Effector memory CD8-positive, alpha-beta T cell (primary cell): Measurements from ENCODE around the gene ACADVL.

Source experiments
- ATAC-seq: fragments of 150-1000 bp; cut with Tn5 transposase; replicated peaks from 2 replicates; pipeline ENCODE4 v1.10.0; 2021; ENCODE audit warnings: mild to moderate bottlenecking, moderate library complexity
- DNase-seq, 3 experiments: peaks; one replicate each; pipeline ENCODE4 v3.0.0; 2021
- H3K27ac Mint-ChIP-seq, 2 donors: one replicate each; pipeline ENCODE4 v1.8.0; 2022; ENCODE audit warnings: mild to moderate bottlenecking in 2 of 2, mixed read lengths in 2 of 2, moderate library complexity in 2 of 2
- H3K27me3 Mint-ChIP-seq, 2 donors: one replicate each; pipeline ENCODE4 v1.8.0; 2022; ENCODE audit warnings: mixed read lengths in 2 of 2
- H3K36me3 Mint-ChIP-seq: one replicate; pipeline ENCODE4 v1.8.0; 2022; ENCODE audit warnings: mild to moderate bottlenecking, moderate library complexity, mixed read lengths; ENCODE audit not compliant: insufficient read depth
- H3K4me1 Mint-ChIP-seq, 2 donors: one replicate each; pipeline ENCODE4 v1.8.0; 2022; ENCODE audit warnings: low read depth in 2 of 2, mixed read lengths in 2 of 2
- H3K4me3 Mint-ChIP-seq, 2 donors: one replicate each; pipeline ENCODE4 v1.8.0; 2022; ENCODE audit warnings: mild to moderate bottlenecking in 2 of 2, mixed read lengths in 2 of 2, moderate library complexity in 2 of 2
- H3K9me3 Mint-ChIP-seq, 2 donors: one replicate each; pipeline ENCODE4 v1.8.0; 2022; ENCODE audit warnings: mixed read lengths in 2 of 2

Gene ACADVL

DNA sequence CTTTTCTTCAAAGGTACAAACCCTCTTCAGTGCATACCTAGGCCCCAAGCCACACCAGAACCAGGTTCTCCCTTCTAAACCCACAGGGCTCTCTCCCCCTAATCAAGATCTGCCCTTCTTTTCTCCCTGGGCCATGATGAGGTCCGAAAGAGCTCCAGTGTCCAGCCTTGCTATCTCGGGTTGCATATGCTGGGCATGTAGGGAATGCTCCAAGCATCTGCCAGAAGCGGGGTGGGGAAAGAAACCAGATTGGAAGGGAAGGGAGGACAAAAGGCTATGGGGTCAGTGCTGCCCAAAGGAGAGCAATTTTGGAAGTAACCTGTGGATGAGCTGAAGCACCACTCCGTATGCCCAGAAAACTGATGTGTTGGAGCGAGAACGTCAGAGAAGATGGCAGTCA lies 29.5 kb downstream of the ACADVL start:
- Mint-ChIP-seq H3K4me1 (peaks cover 28 to 33% of the 10 kb centered on the region in 2 donors), H3K36me3 (peaks cover 50% of the 10 kb centered on the region)

DNA sequence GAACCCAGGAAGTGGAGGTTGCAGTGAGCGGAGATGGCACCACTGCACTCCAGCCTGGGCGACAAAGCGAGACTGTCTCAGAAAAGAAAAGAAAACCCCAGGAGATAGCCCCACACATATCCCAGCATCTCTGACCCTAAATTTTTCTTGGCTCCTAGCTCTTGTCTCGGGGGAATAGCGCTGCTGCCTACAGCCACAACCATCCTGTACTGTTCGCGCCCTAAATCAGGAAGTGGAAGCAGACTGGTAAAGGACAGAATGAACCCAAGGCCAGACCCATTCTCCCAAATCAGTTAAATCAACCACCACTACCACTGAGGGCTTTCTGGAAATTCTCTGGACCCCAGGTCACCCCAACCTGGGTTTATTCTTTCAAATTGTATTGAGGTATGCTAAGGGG lies 30.1 kb downstream of the ACADVL start:
- H3K4me1 Mint-ChIP-seq, result peaks cover 28 to 36% of the 10 kb centered on the region in 2 donors
- no peaks in the 10 kb centered on the region for H3K9me3 Mint-ChIP-seq
- H3K27me3 Mint-ChIP-seq, result no peaks in the 10 kb centered on the region
- peak overlapping the region in 1 of 2 donors; percentile 94 for H3K27ac Mint-ChIP-seq
- DNase-seq, result no peak
- ATAC-seq, result no peak
- H3K4me3 Mint-ChIP-seq, result peak overlapping the region; percentile 94 to 95
- peaks cover 49% of the 10 kb centered on the region for H3K36me3 Mint-ChIP-seq

More for the DNA sequence above, 29.5 kb downstream of the ACADVL start:
- Mint-ChIP-seq H3K4me3 (peak overlapping the region; percentile 51 to 95), H3K9me3 (no peaks in the 10 kb centered on the region), H3K27ac (peak overlapping the region; percentile 19 to 61), H3K27me3 (no peaks in the 10 kb centered on the region)
- ATAC-seq, result no peak
- no peak for DNase-seq

DNA sequence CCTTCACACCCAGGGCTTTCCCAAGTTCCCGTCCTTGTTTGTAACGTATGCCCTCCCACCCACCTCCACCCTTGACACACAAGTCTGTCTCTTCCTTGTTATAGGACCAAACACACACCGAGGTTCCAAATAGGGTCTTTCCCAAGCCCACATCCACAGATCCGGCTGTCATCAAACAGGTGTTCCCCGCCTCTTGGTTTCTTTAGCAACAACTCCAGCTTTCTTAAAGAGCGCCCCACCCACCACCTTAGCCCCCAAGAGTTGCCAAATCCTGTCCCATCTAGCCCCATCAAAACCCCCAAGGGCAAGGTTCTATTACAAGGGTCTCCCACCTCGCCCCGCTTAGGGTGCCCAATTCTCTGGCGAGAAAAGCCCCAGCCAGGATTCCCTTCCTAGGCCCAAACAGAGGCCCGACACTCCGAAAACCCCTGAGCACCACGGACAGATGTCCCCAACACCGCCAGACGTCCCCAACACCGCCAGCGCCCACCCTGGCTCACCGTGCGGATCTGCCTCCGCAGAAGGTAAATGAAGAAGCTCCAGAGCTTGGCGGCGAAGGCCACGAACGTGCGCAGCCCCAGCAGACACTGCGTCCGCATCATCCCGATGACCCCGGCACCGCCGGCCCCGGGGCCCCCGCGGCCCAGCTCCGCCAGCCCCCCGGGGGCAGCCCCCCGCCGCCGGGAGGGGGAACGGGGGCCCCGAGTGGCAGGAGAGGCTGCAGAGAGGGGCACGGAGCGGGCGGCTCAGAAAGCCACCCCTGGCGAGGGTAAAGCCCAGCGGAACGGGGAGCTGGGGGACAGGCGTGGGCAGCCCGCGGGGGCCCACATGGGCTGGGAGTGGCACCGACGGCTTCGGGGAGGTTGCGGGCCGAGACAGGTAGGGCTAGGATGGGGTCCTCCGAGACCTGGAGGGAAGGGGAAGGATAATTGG lies 31.2 kb downstream of the ACADVL start:
- H3K27ac Mint-ChIP-seq, result peak overlapping the region; percentile 99 to 100
- H3K27me3 Mint-ChIP-seq, result no peaks in the 10 kb centered on the region
- H3K36me3 Mint-ChIP-seq, result peaks cover 51% of the 10 kb centered on the region
- H3K4me3 Mint-ChIP-seq, result peak overlapping the region; percentile 94 to 95
- peak; percentile 6 for ATAC-seq
- H3K4me1 Mint-ChIP-seq, result peaks cover 28 to 37% of the 10 kb centered on the region in 2 donors
- H3K9me3 Mint-ChIP-seq, result no peaks in the 10 kb centered on the region
- DNase-seq, result no peak

DNA sequence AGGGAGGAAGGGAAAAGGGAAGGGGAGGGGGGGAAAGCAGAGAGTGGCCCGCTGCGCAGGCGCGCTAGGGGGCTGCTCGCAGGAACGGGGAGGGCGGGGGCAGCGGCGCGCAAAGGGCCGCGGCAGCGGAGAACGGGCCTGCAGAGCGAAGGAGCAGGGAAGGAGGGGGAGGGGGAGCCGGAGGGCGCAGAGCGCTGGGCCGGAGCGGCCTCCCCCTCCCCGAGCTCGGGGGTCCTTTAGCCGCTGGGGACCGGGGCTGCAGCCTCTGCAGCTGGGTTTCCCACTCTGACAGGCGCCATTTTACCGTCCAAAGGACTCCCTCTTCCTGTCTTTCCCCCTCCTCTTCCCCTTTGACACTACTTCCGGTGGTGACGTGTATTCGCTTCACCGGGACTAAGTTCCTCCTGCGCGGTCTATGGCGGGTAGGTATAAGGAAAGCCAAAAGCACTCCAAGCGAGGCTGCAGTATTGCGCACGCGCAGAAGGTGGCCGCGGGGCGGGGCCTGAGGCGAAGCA lies 32.0 kb downstream of the ACADVL start, which contains the start of gene CTDNEP1:
CTDNEP1 (minus strand) TSS at position 74 of the 515 bp plus-strand sequence. CDS start 438 bp downstream, outside the sequence.
- peak within 1 kb of the TSS; percentile 99 to 100 for H3K27ac Mint-ChIP-seq
- H3K27me3 Mint-ChIP-seq, result no peaks in the 10 kb centered on the region
- DNase-seq (peak; percentile 98 to 99 (median 99)), ATAC-seq (peak; percentile 90)
- H3K9me3 Mint-ChIP-seq, result no peaks in the 10 kb centered on the region
- H3K4me1 Mint-ChIP-seq, result peaks cover 28 to 37% of the 10 kb centered on the region in 2 donors
- H3K4me3 Mint-ChIP-seq, result peak within 1 kb of the TSS; percentile 94 to 95
- H3K36me3 Mint-ChIP-seq, result peaks cover 50% of the 10 kb centered on the region

DNA sequence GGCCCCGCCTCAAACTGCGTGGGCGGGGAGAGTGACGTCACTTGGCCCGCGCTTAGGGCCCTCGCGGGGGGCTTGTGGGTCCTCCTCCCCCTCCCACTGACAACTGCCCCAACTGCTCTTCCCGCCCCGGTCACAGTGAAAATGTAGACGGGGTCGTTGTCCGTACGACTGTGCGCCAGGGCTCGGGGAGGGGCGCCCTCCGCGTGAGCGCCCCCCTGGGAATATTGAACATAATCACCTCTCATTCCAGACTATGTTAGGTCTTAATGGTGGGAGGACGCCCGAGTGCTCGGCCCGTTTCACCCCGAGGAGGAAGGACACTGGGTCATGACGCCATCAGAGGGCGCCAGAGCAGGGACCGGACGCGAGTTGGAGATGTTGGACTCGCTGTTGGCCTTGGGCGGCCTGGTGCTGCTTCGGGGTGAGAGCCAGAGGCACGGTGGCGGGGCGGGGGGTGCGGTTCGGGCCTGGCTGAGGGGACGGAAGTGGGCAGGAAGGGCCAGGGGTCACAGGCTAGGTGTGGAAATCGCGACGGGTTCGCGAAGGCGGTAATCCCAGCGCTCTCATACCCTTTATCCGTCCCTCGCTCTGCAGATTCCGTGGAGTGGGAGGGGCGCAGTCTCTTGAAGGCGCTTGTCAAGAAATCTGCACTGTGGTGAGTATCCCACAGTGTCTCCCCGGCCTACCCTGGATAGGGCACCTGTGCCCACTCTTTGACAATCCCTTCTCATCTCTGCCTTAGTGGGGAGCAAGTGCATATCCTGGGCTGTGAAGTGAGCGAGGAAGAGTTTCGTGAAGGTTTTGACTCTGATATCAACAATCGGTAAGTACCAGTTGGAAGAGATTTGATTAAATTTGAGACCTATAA lies 32.7 kb downstream of the ACADVL start, which contains the start of gene ELP5:
ELP5 (plus strand) TSS at position 40 of the 868 bp plus-strand sequence; CDS start at position 376, 336 bp downstream.
- Mint-ChIP-seq H3K27ac (peak within 1 kb of the TSS; percentile 99 to 100), H3K9me3 (no peaks in the 10 kb centered on the region), H3K4me3 (peak within 1 kb of the TSS; percentile 94 to 95), H3K4me1 (peaks cover 30 to 37% of the 10 kb centered on the region in 2 donors), H3K27me3 (no peaks in the 10 kb centered on the region), H3K36me3 (peaks cover 56% of the 10 kb centered on the region)
- ATAC-seq (peak; percentile 63), DNase-seq (peak; percentile 85 to 87 (median 85))

DNA sequence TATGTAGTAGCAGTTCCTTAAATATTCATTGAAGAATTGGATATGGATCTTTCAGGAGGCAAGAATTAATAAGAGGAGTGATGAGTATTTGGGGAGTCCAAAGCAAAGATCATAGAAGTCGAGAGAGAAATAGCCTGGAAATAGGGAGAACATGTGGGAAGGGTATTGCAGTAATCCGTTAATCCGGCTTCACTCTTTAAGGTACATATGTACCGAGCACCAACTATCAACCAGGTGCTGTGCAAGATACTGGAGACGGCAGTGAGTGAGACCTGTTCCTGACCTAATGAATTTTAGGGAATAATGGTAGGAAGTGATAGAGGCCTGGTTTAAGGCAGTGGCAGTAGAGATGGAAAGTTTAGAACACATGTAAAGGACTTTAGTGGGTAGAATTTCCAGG lies 33.3 kb downstream of the ACADVL start:
- H3K9me3 Mint-ChIP-seq, result no peaks in the 10 kb centered on the region
- peaks cover 30 to 37% of the 10 kb centered on the region in 2 donors for H3K4me1 Mint-ChIP-seq
- DNase-seq (no peak), ATAC-seq (no peak)
- peak overlapping the region; percentile 99 to 100 for H3K27ac Mint-ChIP-seq
- H3K36me3 Mint-ChIP-seq, result peaks cover 59% of the 10 kb centered on the region
- H3K4me3 Mint-ChIP-seq, result peak overlapping the region; percentile 94 to 95
- H3K27me3 Mint-ChIP-seq, result no peaks in the 10 kb centered on the region

DNA sequence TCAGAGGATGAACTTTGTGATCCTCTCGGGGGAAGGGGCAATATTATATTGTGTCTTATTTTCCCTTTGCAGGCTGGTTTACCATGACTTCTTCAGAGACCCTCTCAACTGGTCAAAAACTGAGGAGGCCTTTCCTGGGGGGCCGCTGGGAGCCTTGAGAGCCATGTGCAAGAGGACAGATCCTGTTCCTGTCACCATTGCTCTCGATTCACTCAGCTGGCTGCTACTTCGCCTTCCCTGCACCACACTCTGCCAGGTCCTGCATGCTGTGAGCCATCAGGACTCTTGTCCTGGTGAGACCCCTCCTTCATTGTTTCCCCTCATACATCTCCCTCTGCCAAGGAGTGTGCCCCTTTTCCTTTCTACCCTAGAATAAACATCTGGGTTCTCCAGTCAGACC lies 34.8 kb downstream of the ACADVL start:
- ATAC-seq (no peak), DNase-seq (no peak)
- Mint-ChIP-seq H3K27me3 (no peaks in the 10 kb centered on the region), H3K9me3 (no peaks in the 10 kb centered on the region), H3K36me3 (peaks cover 55% of the 10 kb centered on the region), H3K4me3 (no peak overlapping the region), H3K4me1 (peaks cover 24 to 28% of the 10 kb centered on the region in 2 donors), H3K27ac (no peak overlapping the region)

DNA sequence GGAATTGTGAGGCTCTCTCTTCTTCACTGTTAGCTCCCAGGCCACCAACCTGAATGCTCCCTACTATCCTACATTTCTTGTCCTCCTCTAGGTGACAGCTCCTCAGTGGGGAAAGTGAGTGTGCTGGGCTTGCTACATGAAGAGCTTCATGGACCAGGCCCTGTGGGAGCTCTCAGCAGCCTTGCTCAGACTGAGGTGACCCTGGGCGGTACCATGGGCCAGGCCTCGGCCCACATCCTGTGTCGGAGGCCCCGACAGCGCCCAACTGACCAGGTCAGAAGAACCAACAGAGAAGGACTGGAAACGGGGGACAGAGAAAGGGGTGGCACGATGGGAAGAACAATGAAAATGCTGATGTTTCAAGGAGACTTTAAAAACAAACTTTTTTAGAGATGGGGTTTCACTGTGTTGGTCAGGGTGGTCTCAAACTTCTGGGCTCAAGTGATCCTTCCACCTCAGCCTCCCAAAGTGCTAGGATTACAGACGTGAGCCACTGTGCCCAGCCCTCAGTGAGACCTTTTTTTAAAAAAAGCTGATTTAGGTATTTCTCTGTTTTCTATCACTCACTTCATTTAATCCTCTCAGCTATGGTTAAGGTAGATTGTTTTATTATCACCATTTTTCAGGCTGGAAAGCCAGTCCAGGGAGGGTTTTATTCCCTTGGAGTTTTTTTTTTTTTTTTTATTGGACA lies 37.2 kb downstream of the ACADVL start:
- H3K4me1 Mint-ChIP-seq, result peaks cover 17 to 19% of the 10 kb centered on the region in 2 donors
- peaks cover 52% of the 10 kb centered on the region for H3K36me3 Mint-ChIP-seq
- H3K9me3 Mint-ChIP-seq, result no peaks in the 10 kb centered on the region
- H3K27ac Mint-ChIP-seq, result no peak overlapping the region
- H3K27me3 Mint-ChIP-seq, result peaks cover 0 to 3% of the 10 kb centered on the region in 2 donors
- no peak overlapping the region for H3K4me3 Mint-ChIP-seq
- DNase-seq (no peak), ATAC-seq (no peak)

DNA sequence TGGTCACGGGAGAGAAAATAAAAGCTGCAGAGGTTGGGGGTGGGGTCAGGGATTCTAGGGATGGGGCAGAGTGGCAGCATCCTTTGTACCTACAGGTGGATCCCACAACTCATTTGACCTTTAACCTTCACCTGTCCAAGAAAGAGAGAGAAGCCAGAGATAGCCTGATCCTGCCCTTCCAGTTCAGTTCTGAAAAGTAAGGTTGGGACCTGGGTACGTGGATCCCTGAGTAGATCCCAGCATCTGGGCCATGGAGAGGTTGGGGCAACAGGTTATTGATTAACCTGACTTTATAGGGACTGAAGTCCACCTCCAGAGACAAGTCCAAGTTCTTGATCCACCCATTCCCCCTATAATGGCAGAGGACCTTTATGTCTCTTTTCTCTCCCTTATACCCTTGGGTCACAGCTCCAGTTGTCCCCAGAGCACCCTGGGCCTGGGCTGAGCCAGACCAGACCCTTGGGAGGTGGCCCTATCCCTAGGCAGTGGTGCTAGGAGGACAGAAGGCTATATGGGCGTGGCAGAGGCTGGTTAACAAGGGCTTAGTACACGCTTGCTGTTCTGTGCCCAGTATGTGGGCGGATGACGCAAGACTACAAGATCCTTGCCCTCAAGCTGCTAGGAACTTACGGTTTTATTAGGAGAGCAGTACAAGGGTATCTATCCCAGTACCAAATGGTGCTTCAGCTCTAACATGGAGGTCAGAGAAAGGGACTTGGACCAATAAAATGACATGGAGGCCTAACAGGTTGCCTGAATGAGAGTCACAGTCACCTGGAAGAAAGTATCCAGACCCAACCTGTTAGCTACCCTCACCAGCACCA lies 39.2 kb downstream of the ACADVL start:
- Mint-ChIP-seq H3K4me3 (no peak overlapping the region), H3K36me3 (peaks cover 48% of the 10 kb centered on the region), H3K27me3 (peaks cover 14 to 23% of the 10 kb centered on the region in 2 donors), H3K4me1 (peaks cover 18 to 22% of the 10 kb centered on the region in 2 donors), H3K9me3 (no peaks in the 10 kb centered on the region), H3K27ac (peak overlapping the region in 1 of 2 donors; percentile 17)
- ATAC-seq (no peak), DNase-seq (no peak)

DNA sequence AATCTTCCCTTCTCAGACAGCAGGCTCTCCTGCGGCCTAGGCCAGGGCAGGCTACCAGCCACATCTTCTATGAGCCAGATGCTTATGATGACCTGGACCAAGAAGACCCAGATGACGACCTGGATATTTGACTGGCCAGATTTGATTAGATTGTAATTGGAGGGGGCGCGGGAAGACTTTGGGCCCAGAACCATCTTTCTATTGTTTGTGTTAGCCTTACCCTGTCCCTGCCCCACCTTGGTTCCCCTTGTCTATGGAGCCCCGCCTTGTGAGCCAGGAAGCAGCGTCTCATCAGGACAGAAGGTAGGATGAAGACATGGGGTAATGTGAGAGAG lies 39.8 kb downstream of the ACADVL start:
- H3K27ac Mint-ChIP-seq, result peak overlapping the region in 1 of 2 donors; percentile 17
- peaks cover 19 to 22% of the 10 kb centered on the region in 2 donors for H3K4me1 Mint-ChIP-seq
- peaks cover 47% of the 10 kb centered on the region for H3K36me3 Mint-ChIP-seq
- peaks cover 18 to 28% of the 10 kb centered on the region in 2 donors for H3K27me3 Mint-ChIP-seq
- no peaks in the 10 kb centered on the region for H3K9me3 Mint-ChIP-seq
- no peak for ATAC-seq
- H3K4me3 Mint-ChIP-seq, result no peak overlapping the region
- DNase-seq, result no peak

DNA sequence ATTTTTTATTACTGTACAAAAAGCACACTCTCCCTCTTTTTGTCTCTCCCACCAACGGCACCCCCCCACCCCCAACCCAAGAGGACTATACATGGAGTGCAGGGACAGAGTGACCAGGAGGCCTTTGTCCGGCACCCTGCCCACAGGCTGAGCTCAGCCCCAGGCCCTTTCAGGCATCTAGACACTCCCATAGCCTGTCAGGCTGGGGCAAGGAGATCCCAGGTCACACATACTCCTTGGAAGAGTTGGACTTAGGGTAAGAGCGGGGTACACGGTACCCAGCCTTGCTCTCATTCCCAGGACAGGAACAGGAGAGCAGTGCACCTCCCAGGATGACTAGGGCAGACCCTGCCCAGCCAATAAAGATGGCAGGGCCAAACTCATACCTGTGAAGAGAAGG lies 40.4 kb downstream of the ACADVL start:
- Mint-ChIP-seq H3K36me3 (peaks cover 41% of the 10 kb centered on the region), H3K27ac (no peak overlapping the region), H3K4me3 (peak overlapping the region in 1 of 2 donors; percentile 37), H3K27me3 (peaks cover 18 to 28% of the 10 kb centered on the region in 2 donors), H3K4me1 (peaks cover 19% of the 10 kb centered on the region in 2 donors), H3K9me3 (no peaks in the 10 kb centered on the region)
- ATAC-seq, result no peak
- DNase-seq, result no peak
